HepG2 (cell line): ENCODE results near the gene ANXA11. TPM values are rescaled to one million over a fixed set of nuclear protein-coding genes. Genes with fewer than 3 reads are reported as not detected.

ENCODE experiments used
- ATAC-seq: fragments of 200-7000 bp; cut with Tn5 transposase; 3 replicates; pipeline ENCODE4 v1.9.1; 2020; ENCODE audit warnings: mild to moderate bottlenecking, moderate library complexity
- BruUV-seq: library from RNA; stranded (reverse); fragments of 400-500 nt; replicated peaks from 2 replicates; lab custom pipeline; 2021; lab: Mats Ljungman, UMichigan
- CTCF ChIA-PET: fragments of 300-600 bp; formaldehyde crosslinking; extraction: SDS; loops from one replicate; lab custom pipeline; 2021; ENCODE audit warnings: low total read pairs, inconsistent platforms, low intra/inter-chr PET ratio; lab: Yijun Ruan, JAX
- POLR2A ChIA-PET: fragments of 350-600 bp; sonication (Branson Sonifier 250); formaldehyde crosslinking; loops from one replicate; lab custom pipeline; 2020; ENCODE audit warnings: antibody characterized with exemption, inconsistent platforms; lab: Yijun Ruan, JAX
- DNase-seq: peaks from one replicate; pipeline ENCODE4 v3.0.0-alpha.2; 2015; ENCODE audit warnings: low spot score
- FAIRE-seq: peaks from 3 replicates; lab custom pipeline; 2011; peaks lifted over from hg19 to GRCh38; lab: Jason Lieb, UNC
- H2AFZ ChIP-seq: one replicate; pipeline ENCODE4 v1.6.1; 2011; ENCODE audit warnings: low read length, inconsistent platforms
- H3K27ac ChIP-seq: fragments of 300-600 bp; 3 replicates; pipeline ENCODE4 v1.8.0; 2011; ENCODE audit warnings: mixed run types, mild to moderate bottlenecking, mixed read lengths, low read length, inconsistent platforms; ENCODE audit not compliant: insufficient read depth; ENCODE audit errors: extremely low read length
- H3K27me3 ChIP-seq, 2 experiments: fragments of 200-600 bp in 1 of 2; 2 replicates in 1 of 2; 3 replicates in 1 of 2; pipeline versions ENCODE4 v1.6.0 to v1.8.0; 2011; ENCODE audit warnings: low read length in 2 of 2, mild to moderate bottlenecking in 2 of 2, moderate library complexity in 2 of 2, inconsistent platforms in 1 of 2; ENCODE audit not compliant: insufficient read depth in 2 of 2, control insufficient read depth in 1 of 2
- H3K36me3 ChIP-seq, 2 experiments: fragments of 200-600 bp in 1 of 2; replicated peaks in 1 of 2; 2 replicates in 1 of 2; 3 replicates in 1 of 2; pipeline versions ENCODE4 v1.5.1 to v1.8.0; 2011; ENCODE audit warnings: low read length in 2 of 2, inconsistent platforms in 1 of 2; ENCODE audit not compliant: insufficient read depth in 2 of 2, control insufficient read depth in 1 of 2
- H3K4me1 ChIP-seq: 2 replicates; pipeline ENCODE4 v1.5.1; 2012; ENCODE audit warnings: low read length, inconsistent platforms; ENCODE audit not compliant: insufficient read depth
- H3K4me2 ChIP-seq: 2 replicates; pipeline ENCODE4 v1.6.0; 2011; ENCODE audit warnings: low read depth, low read length, inconsistent platforms
- H3K4me3 ChIP-seq, 3 experiments: fragments of 200-600 bp in 1 of 3; sonication (generic), shearing (Covaris generic) in 1 of 3; replicated peaks in 1 of 3; 2 replicates each; pipeline ENCODE4 v1.5.1; 2011 to 2016; ENCODE audit warnings: low read length in 3 of 3, inconsistent platforms in 2 of 3, low read depth in 2 of 3, mild to moderate bottlenecking in 2 of 3, control low read depth in 1 of 3, mixed read lengths in 1 of 3; ENCODE audit not compliant: insufficient read depth in 1 of 3
- H3K79me2 ChIP-seq: one replicate; pipeline ENCODE4 v1.6.1; 2011; ENCODE audit warnings: low read length, inconsistent platforms; ENCODE audit not compliant: insufficient read depth
- H3K9ac ChIP-seq: 2 replicates; pipeline ENCODE4 v1.6.0; 2011; ENCODE audit warnings: mild to moderate bottlenecking, low read depth, low read length, inconsistent platforms; ENCODE audit not compliant: insufficient read depth
- H3K9me3 ChIP-seq: 2 replicates; pipeline ENCODE4 v1.5.1; 2012; ENCODE audit warnings: mild to moderate bottlenecking, low read length
- H4K20me1 ChIP-seq: 2 replicates; pipeline ENCODE4 v1.6.0; 2011; ENCODE audit warnings: inconsistent platforms, mild to moderate bottlenecking, low read length, moderate library complexity; ENCODE audit not compliant: insufficient read depth
- ATF4 ChIP-seq, 2 experiments: fragments of 450-650 bp in 1 of 2; sonication (generic) in 1 of 2; formaldehyde crosslinking; IDR thresholded peaks; 2 replicates each; pipeline versions ENCODE4 v1.5.0 to v1.8.0; 2020 to 2022; ENCODE audit warnings: mild to moderate bottlenecking in 1 of 2, missing genetic modification reagents in 1 of 2
- CBX1 ChIP-seq: IDR thresholded peaks from one replicate; pipeline ENCODE4 v1.6.1; 2016; ENCODE audit warnings: antibody characterized with exemption, low read depth
- CREM ChIP-seq, 2 experiments: sonication (generic) in 1 of 2; formaldehyde crosslinking in 1 of 2; IDR thresholded peaks; 2 replicates each; pipeline versions ENCODE4 v1.4.0 to v1.6.1; 2016 to 2020; ENCODE audit warnings: antibody characterized with exemption in 1 of 2, mild to moderate bottlenecking in 1 of 2, missing genetic modification reagents in 1 of 2
- GABPB1 ChIP-seq: IDR thresholded peaks from 2 replicates; pipeline ENCODE4 v1.6.1; 2016; ENCODE audit warnings: mild to moderate bottlenecking, missing genetic modification reagents, moderate library complexity, missing compliant biosample characterization
- HOXA7 ChIP-seq: sonication (generic); formaldehyde crosslinking; IDR thresholded peaks from 2 replicates; pipeline ENCODE4 v1.8.1; 2022; ENCODE audit warnings: mild to moderate bottlenecking, missing genetic modification reagents, moderate library complexity
- JDP2 ChIP-seq: sonication (generic); formaldehyde crosslinking; IDR thresholded peaks from 2 replicates; pipeline ENCODE4 v1.8.1; 2022; ENCODE audit warnings: missing genetic modification reagents, borderline replicate concordance
- SETDB1 ChIP-seq: sonication (generic); formaldehyde crosslinking; IDR thresholded peaks from 2 replicates; pipeline ENCODE4 v1.5.1; 2020; ENCODE audit warnings: missing genetic modification reagents, mild to moderate bottlenecking, borderline replicate concordance
- SKIL ChIP-seq: sonication (generic); formaldehyde crosslinking; IDR thresholded peaks from 2 replicates; pipeline ENCODE4 v1.8.0; 2022; ENCODE audit warnings: missing genetic modification reagents, mild to moderate bottlenecking, moderate library complexity, borderline replicate concordance
- THAP8 ChIP-seq: sonication (generic); formaldehyde crosslinking; IDR thresholded peaks from 2 replicates; pipeline ENCODE4 v1.5.1; 2020; ENCODE audit warnings: missing genetic modification reagents, mild to moderate bottlenecking, borderline replicate concordance
- ZBTB43 ChIP-seq: sonication (generic); formaldehyde crosslinking; conservative IDR thresholded peaks from 2 replicates; pipeline ENCODE4 v1.4.0; 2020; ENCODE audit warnings: missing genetic modification reagents
- ZNF547 ChIP-seq: sonication (generic); formaldehyde crosslinking; IDR thresholded peaks from 2 replicates; pipeline ENCODE4 v1.5.1; 2020; ENCODE audit warnings: mild to moderate bottlenecking, missing genetic modification reagents
- ZNF577 ChIP-seq: sonication (generic); formaldehyde crosslinking; IDR thresholded peaks from 2 replicates; pipeline ENCODE4 v1.4.0; 2020; ENCODE audit warnings: mild to moderate bottlenecking, low read depth, missing genetic modification reagents, borderline replicate concordance
- ZNF644 ChIP-seq: IDR thresholded peaks from 2 replicates; pipeline ENCODE4 v1.6.1; 2016; ENCODE audit warnings: low read depth
- ZNF674 ChIP-seq: sonication (generic); formaldehyde crosslinking; IDR thresholded peaks from 2 replicates; pipeline ENCODE4 v1.5.0; 2020; ENCODE audit warnings: low read depth, mild to moderate bottlenecking, missing genetic modification reagents
- in situ Hi-C: cut with HindIII; loops from 2 replicates; pipeline ENCODE4 v1.10.0; 2017; ENCODE audit warnings: low pct_unique_long_range_greater_than_20kb; ENCODE audit not compliant: extremely low pct_ligation_motif_present
- intact Hi-C: fragments of 100-400 bp; cut with micrococcal nuclease; formaldehyde crosslinking; loops from one replicate; pipeline ENCODE4 v1.10.0; 2022; ENCODE audit not compliant: unreplicated experiment
- polyA plus RNA-seq, 8 experiments: library from polyadenylated mRNA; depleted of rRNA in 3 of 8; stranded (reverse) in 7 of 8; unstranded in 1 of 8; fragments of >200 nt; fragmentation: Illumina TruSeq in 4 of 8; extraction: Trizol in 4 of 8; gene quantifications; 2 replicates each; pipeline versions ENCODE4 v1.2.1 to v1.2.3, GENCODE V29; 2011 to 2016; ENCODE audit warnings: low read depth in 4 of 8, missing spikeins in 1 of 8, mixed read lengths in 1 of 8; ENCODE audit not compliant: insufficient read depth in 1 of 8
- total RNA-seq, 5 experiments: library from RNA; depleted of rRNA; stranded (reverse); fragments of >200 nt; fragmentation: Illumina TruSeq; extraction: Trizol; gene quantifications; 2 replicates each; pipeline ENCODE4 v1.2.3, GENCODE V29; 2016; ENCODE audit warnings: low read depth in 1 of 5

ANXA11 gene
- total and polyA plus RNA-seq, 2 of the 13 experiments (the other 11 are each of a cell fraction or from before 2014, with no cell fraction given), result 30.6 to 51.5 TPM

- TF ChIP-seq ATF4 (CRISPR knock-in tag; IDR thresholded peaks at IDR 0.05), result no peak
- TF ChIP-seq ZNF674 (CRISPR knock-in tag), result no peak
- TF ChIP-seq ZNF577 (CRISPR knock-in tag), result no peak
- TF ChIP-seq ZNF547 (CRISPR knock-in tag), result no peak
- no peak for TF ChIP-seq ZBTB43
- TF ChIP-seq THAP8 (CRISPR knock-in tag), result no peak
Observed at GRCh38 chr10:80122746-80123145, 82.6 kb downstream of the ANXA11 start (continued).

- POLR2A ChIA-PET, result no interaction called here
- Histone ChIP-seq H3K27ac (no peak overlapping the region), H3K27me3 (no peaks in the 10 kb centered on the region), H4K20me1 (no peaks in the 10 kb centered on the region), H3K4me3 (no peak overlapping the region), H3K79me2 (no peaks in the 10 kb centered on the region), H3K4me2 (no peak overlapping the region), H3K4me1 (no peaks in the 10 kb centered on the region), H2AFZ (no peak overlapping the region), H3K36me3 (no peaks in the 10 kb centered on the region), H3K9ac (no peak overlapping the region), H3K9me3 (no peaks in the 10 kb centered on the region)
- no peak for FAIRE-seq
- no peak for DNase-seq
- intact Hi-C loops, result no loop called here
- in situ Hi-C loops, result no loop called here
- CTCF ChIA-PET, result no interaction called here
- no TSS peak for BruUV-seq
- TF ChIP-seq CBX1 (no peak), CREM (IDR thresholded peaks at IDR 0.05) (no peak), CREM (CRISPR knock-in tag; IDR thresholded peaks at IDR 0.05) (no peak), SKIL (CRISPR knock-in tag) (no peak), SETDB1 (CRISPR knock-in tag) (no peak), HOXA7 (no peak), ZNF644 (CRISPR knock-in tag) (no peak), JDP2 (CRISPR knock-in tag) (no peak), GABPB1 (CRISPR knock-in tag) (no peak)
- no peak for ATAC-seq
Observed at GRCh38 chr10:80122110-80122710, 83.1 kb downstream of the ANXA11 start.
